H9 (cell line): ENCODE measurements around the gene NFKB1. TPM values are rescaled to one million over a fixed set of nuclear protein-coding genes. Genes with fewer than 3 reads are reported as not detected.

Experiments
- DNase-seq: peaks from one replicate; pipeline ENCODE4 v3.0.0-alpha.2; 2017
- H2AFZ ChIP-seq: one replicate; pipeline ENCODE4 v1.6.1; 2013; ENCODE audit warnings: mild to moderate bottlenecking, low read length, control low read depth, moderate library complexity
- H2AK5ac ChIP-seq: 2 replicates; pipeline ENCODE4 v1.6.1; 2013; ENCODE audit warnings: low read length, control low read depth, mixed read lengths; ENCODE audit not compliant: insufficient read length
- H2BK120ac ChIP-seq: one replicate; pipeline ENCODE4 v1.6.1; 2013; ENCODE audit warnings: low read depth, mild to moderate bottlenecking, low read length, control low read depth, inconsistent platforms; ENCODE audit not compliant: poor library complexity, severe bottlenecking
- H2BK12ac ChIP-seq: 2 replicates; pipeline ENCODE4 v1.6.1; 2013; ENCODE audit warnings: low read length, control low read depth, mixed read lengths, low read depth; ENCODE audit not compliant: insufficient read length
- H2BK15ac ChIP-seq: 2 replicates; pipeline ENCODE4 v1.6.1; 2013; ENCODE audit warnings: low read depth, low read length, control low read depth
- H2BK20ac ChIP-seq: one replicate; pipeline ENCODE4 v1.6.1; 2013; ENCODE audit warnings: low read depth, mild to moderate bottlenecking, low read length, control low read depth, inconsistent platforms; ENCODE audit not compliant: poor library complexity, severe bottlenecking
- H2BK5ac ChIP-seq: 2 replicates; pipeline ENCODE4 v1.6.1; 2013; ENCODE audit warnings: low read length, control low read depth, mixed read lengths; ENCODE audit not compliant: insufficient read length
- H3K14ac ChIP-seq: 2 replicates; pipeline ENCODE4 v1.6.1; 2013; ENCODE audit warnings: low read length, control low read depth; ENCODE audit not compliant: insufficient read depth
- H3K18ac ChIP-seq: 2 replicates; pipeline ENCODE4 v1.6.1; 2013; ENCODE audit warnings: low read depth, mild to moderate bottlenecking, mixed read lengths, low read length, control low read depth; ENCODE audit not compliant: insufficient read length
- H3K23ac ChIP-seq: 2 replicates; pipeline ENCODE4 v1.6.1; 2013; ENCODE audit warnings: low read length, control low read depth, mixed read lengths, low read depth; ENCODE audit not compliant: insufficient read length
- H3K23me2 ChIP-seq: 2 replicates; pipeline ENCODE4 v1.6.1; 2013; ENCODE audit warnings: low read depth, mild to moderate bottlenecking, mixed read lengths, low read length, control low read depth; ENCODE audit not compliant: insufficient read length, poor library complexity, severe bottlenecking
- H3K27ac ChIP-seq: 2 replicates; pipeline ENCODE4 v1.5.1; 2013; ENCODE audit warnings: low read length, control low read depth, mixed read lengths, low read depth; ENCODE audit not compliant: insufficient read length
- H3K27me3 ChIP-seq: 2 replicates; pipeline ENCODE4 v1.6.1; 2013; ENCODE audit warnings: low read length, control low read depth, inconsistent platforms; ENCODE audit not compliant: insufficient read depth
- H3K4ac ChIP-seq: 2 replicates; pipeline ENCODE4 v1.6.1; 2013; ENCODE audit warnings: low read depth, mild to moderate bottlenecking, control low read depth, inconsistent platforms, low read length, moderate library complexity
- H3K4me1 ChIP-seq: 2 replicates; pipeline ENCODE4 v1.6.1; 2013; ENCODE audit warnings: low read length, control low read depth, inconsistent platforms; ENCODE audit not compliant: insufficient read depth
- H3K4me2 ChIP-seq: 2 replicates; pipeline ENCODE4 v1.6.1; 2013; ENCODE audit warnings: low read length, control low read depth, mixed read lengths; ENCODE audit not compliant: insufficient read length, insufficient read depth
- H3K56ac ChIP-seq: 2 replicates; pipeline ENCODE4 v1.6.1; 2013; ENCODE audit warnings: low read depth, mild to moderate bottlenecking, mixed read lengths, low read length, control low read depth; ENCODE audit not compliant: insufficient read length
- H3K79me1 ChIP-seq: 2 replicates; pipeline ENCODE4 v1.6.1; 2013; ENCODE audit warnings: low read depth, mild to moderate bottlenecking, moderate library complexity, low read length, control low read depth, inconsistent platforms; ENCODE audit not compliant: insufficient read depth, poor library complexity, severe bottlenecking
- H3K79me2 ChIP-seq: 2 replicates; pipeline ENCODE4 v1.6.1; 2013; ENCODE audit warnings: low read length, control low read depth, inconsistent platforms; ENCODE audit not compliant: insufficient read depth
- H3K9ac ChIP-seq: 2 replicates; pipeline ENCODE4 v1.6.1; 2013; ENCODE audit warnings: low read length, control low read depth, mixed read lengths; ENCODE audit not compliant: insufficient read length; ENCODE audit errors: extremely low read depth
- H3K9me3 ChIP-seq: one replicate; pipeline ENCODE4 v1.6.1; 2013; ENCODE audit warnings: low read depth, low read length, inconsistent platforms; ENCODE audit not compliant: control insufficient read depth
- H3T11ph ChIP-seq: one replicate; pipeline ENCODE4 v1.6.1; 2013; ENCODE audit warnings: mild to moderate bottlenecking, low read length, control low read depth, inconsistent platforms
- H4K20me1 ChIP-seq: one replicate; pipeline ENCODE4 v1.6.1; 2013; ENCODE audit not compliant: control insufficient read depth, insufficient read length, insufficient read depth
- H4K5ac ChIP-seq: 2 replicates; pipeline ENCODE4 v1.6.1; 2013; ENCODE audit warnings: low read depth, mild to moderate bottlenecking, mixed read lengths, low read length, control low read depth; ENCODE audit not compliant: insufficient read length
- H4K8ac ChIP-seq: replicated peaks from 2 replicates; pipeline ENCODE4 v1.6.1; 2013; ENCODE audit warnings: low read length, control low read depth, mixed read lengths, low read depth; ENCODE audit not compliant: insufficient read length
- H4K91ac ChIP-seq: 2 replicates; pipeline ENCODE4 v1.6.1; 2013; ENCODE audit warnings: low read depth, mild to moderate bottlenecking, moderate library complexity, mixed read lengths, low read length, control low read depth; ENCODE audit not compliant: insufficient read length
- H3K27ac Mint-ChIP-seq, 3 experiments: 2 replicates in 2 of 3; 3 replicates in 1 of 3; pipeline ENCODE4 v1.8.0; 2020 to 2021; ENCODE audit warnings: mixed read lengths in 3 of 3, mild to moderate bottlenecking in 1 of 3, moderate library complexity in 1 of 3
- H3K27me3 Mint-ChIP-seq: 2 replicates; pipeline ENCODE4 v1.8.0; 2021; ENCODE audit warnings: low read depth, mild to moderate bottlenecking, moderate library complexity, mixed read lengths
- H3K36me3 Mint-ChIP-seq, 3 experiments: 2 replicates in 2 of 3; 3 replicates in 1 of 3; pipeline ENCODE4 v1.8.0; 2020 to 2021; ENCODE audit warnings: low read depth in 3 of 3, mixed read lengths in 3 of 3; ENCODE audit not compliant: insufficient read depth in 1 of 3
- H3K4me1 Mint-ChIP-seq, 2 experiments: 2 replicates each; pipeline ENCODE4 v1.8.0; 2020; ENCODE audit warnings: mixed read lengths in 2 of 2
- H3K4me3 Mint-ChIP-seq, 2 experiments: 2 replicates in 1 of 2; 3 replicates in 1 of 2; pipeline ENCODE4 v1.8.0; 2020 to 2021; ENCODE audit warnings: mild to moderate bottlenecking in 2 of 2, mixed read lengths in 2 of 2, moderate library complexity in 1 of 2
- H3K9me3 Mint-ChIP-seq, 2 experiments: 2 replicates in 1 of 2; 3 replicates in 1 of 2; pipeline ENCODE4 v1.8.0; 2020; ENCODE audit warnings: mild to moderate bottlenecking in 2 of 2, mixed read lengths in 2 of 2, moderate library complexity in 1 of 2
- WGBS: extraction: QIAGEN DNeasy Blood & Tissue Kit; methylation state at CpG from one replicate; pipeline ENCODE4 v1.1.7; 2013; ENCODE audit warnings: missing lambda C conversion rate, low lambda C conversion rate, mixed read lengths; ENCODE audit not compliant: insufficient read length; ENCODE audit errors: extremely low coverage; 5-methylcytosine and 5-hydroxymethylcytosine counted together
- total RNA-seq: library from RNA; stranded (reverse); gene quantifications from 2 replicates; pipeline ENCODE4 v1.2.1, GENCODE V29; 2021
- TF ChIP-seq, protein P1 (sequence below): fragments of 200-600 bp; sonication (generic); conservative IDR thresholded peaks from 3 replicates; pipeline ENCODE4 v1.8.0; 2021; ENCODE audit warnings: antibody characterized with exemption, mild to moderate bottlenecking

NFKB1 gene
- total RNA-seq, 1 experiment from 2014 or later = 5.7 TPM

DNA sequence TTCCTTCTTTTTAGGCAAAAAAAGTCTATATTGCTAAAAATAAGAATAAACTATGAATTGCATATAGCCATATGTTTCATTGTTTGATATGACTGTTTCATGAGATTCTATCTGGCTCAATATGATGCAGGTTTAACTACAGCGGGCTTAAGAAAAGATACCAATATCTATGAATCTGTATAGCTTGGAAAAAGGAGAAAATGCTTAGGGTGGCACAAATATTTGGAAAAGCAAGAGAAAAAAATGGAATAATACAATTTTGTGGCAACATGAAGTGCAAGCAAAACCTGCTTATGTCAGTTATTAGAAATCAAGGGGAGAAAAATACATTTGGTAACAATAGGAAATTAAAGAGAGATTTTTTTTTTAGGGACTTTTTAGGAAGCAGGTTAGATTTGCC is 48.3 kb upstream of the NFKB1 start:
- Histone ChIP-seq H2AFZ (no peak overlapping the region), H2BK15ac (no peak overlapping the region), H2BK120ac (no peak overlapping the region), H4K20me1 (no peaks in the 10 kb centered on the region), H3K4me2 (no peak overlapping the region), H3K27me3 (no peaks in the 10 kb centered on the region), H3K79me1 (no peaks in the 10 kb centered on the region), H3K4ac (no peak overlapping the region), H3K23me2 (no peaks in the 10 kb centered on the region), H2BK20ac (no peak overlapping the region), H3K4me1 (no peaks in the 10 kb centered on the region; the same call in 1 of the 2 replicates), H3K56ac (no peak overlapping the region), H2BK12ac (no peak overlapping the region), H2AK5ac (no peak overlapping the region), H3K9me3 (no peaks in the 10 kb centered on the region), H4K8ac (no peak overlapping the region), H3K23ac (no peak overlapping the region), H4K91ac (no peak overlapping the region), H3T11ph (no peak overlapping the region), H2BK5ac (no peak overlapping the region), H3K27ac (no peak overlapping the region), H4K5ac (no peak overlapping the region), H3K79me2 (no peaks in the 10 kb centered on the region), H3K9ac (no peak overlapping the region), H3K18ac (no peak overlapping the region), H3K14ac (no peak overlapping the region)
- TF ChIP-seq, protein P1, sequence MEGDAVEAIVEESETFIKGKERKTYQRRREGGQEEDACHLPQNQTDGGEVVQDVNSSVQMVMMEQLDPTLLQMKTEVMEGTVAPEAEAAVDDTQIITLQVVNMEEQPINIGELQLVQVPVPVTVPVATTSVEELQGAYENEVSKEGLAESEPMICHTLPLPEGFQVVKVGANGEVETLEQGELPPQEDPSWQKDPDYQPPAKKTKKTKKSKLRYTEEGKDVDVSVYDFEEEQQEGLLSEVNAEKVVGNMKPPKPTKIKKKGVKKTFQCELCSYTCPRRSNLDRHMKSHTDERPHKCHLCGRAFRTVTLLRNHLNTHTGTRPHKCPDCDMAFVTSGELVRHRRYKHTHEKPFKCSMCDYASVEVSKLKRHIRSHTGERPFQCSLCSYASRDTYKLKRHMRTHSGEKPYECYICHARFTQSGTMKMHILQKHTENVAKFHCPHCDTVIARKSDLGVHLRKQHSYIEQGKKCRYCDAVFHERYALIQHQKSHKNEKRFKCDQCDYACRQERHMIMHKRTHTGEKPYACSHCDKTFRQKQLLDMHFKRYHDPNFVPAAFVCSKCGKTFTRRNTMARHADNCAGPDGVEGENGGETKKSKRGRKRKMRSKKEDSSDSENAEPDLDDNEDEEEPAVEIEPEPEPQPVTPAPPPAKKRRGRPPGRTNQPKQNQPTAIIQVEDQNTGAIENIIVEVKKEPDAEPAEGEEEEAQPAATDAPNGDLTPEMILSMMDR = no peak
- Mint-ChIP-seq H3K4me1 (peaks cover 10 to 16% of the 10 kb centered on the region in 2 experiments), H3K9me3 (no peaks in the 10 kb centered on the region), H3K27me3 (no peaks in the 10 kb centered on the region), H3K36me3 (no peaks in the 10 kb centered on the region; a peak in 1 of 7 replicates), H3K27ac (no peak overlapping the region), H3K4me3 (no peak overlapping the region)
- no CpG with 5 or more reads among the region's 1 CpG for WGBS
- DNase-seq = no peak
